HG02938 (cell line): ENCODE measurements around the gene ZNF469.

Experiments
- ATAC-seq: cut with Tn5 transposase; IDR thresholded peaks from one replicate; pipeline ENCODE4 v1.9.1; 2021; ENCODE audit warnings: mild to moderate bottlenecking, moderate library complexity; ENCODE audit not compliant: unreplicated experiment

Gene ZNF469

DNA sequence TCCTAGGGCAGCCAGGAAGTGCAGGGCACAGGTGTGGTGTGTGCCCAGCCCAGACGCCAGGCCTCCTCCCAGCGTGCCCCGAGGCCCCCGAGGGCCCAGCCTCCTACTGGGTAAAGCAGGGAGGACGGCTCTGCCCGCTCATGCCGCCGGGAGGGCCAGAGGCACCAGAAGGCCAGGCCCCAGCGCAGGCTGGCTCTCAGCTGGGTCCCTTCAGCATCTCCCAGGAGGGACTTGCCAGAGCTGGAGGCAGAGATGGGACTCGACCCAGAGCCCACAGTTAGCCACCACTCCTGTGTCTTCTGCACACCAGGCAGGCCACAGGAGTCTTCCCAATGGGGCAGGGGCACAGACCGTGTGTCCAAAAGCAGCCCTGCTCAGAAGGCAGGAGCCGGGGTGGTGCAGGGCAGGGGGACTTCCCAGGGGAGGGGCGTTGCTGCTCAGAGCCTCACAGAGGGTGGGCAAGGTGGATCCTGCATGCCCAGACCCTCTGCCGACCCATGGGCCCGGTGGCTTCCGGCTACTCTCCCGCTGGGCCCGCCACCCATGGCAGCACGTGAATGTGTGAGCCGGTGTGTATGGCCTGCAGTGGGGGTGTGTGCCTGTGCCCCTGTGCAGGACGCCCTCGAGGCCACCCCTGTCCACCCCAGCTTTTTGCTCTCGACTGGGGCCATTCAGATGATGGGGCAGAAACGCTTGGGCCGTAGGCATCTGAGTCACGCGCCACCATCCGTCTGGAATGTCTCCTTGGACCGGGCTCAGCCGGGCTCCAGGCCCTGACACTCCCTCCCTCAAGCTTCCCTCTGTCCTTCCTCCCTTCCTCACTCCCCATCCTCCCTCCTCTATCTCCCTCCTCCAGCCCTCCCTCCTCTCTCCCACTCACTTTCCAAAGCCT lies 5.7 kb upstream of the ZNF469 start:
- no peak for ATAC-seq

DNA sequence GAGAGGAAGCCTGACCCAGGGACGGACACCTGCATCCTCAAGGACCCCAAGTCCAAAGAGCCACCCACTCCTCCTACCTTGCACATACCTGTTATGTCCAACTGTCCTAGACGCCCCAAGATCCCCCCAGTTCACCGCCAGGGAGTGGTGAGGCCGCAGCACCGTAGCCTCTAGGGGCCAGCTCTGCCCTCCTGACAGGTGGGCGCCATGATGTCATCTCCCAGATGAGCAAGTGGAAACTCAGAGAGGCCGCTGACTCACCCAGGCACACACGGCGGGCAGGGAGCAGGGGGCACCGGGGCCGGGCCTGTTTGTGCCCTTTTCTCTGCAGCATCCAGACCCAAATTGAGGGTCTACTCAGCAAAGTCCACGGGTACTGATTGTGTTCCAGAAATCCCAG lies 4.8 kb upstream of the ZNF469 start:
- no peak for ATAC-seq

DNA sequence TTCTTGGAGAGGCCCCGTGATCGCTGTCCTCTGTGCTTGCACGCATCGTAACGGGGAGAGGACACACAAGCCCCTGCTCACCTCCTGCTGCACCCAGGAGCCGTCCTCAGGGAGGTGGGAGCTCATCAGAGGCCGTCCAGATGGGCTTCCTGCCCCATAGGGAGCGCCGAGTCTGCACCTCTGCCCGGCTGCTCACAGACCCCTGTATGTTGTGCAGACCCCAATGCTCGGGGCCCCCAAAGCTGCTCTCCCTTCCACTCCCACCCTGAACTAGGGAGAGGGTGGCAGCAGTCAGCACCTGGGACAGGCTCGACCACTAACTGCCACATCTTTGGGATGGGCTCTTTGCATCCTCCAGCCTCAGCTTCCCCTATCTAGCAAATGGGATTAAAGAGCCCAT lies 4.4 kb upstream of the ZNF469 start:
- ATAC-seq = no peak

DNA sequence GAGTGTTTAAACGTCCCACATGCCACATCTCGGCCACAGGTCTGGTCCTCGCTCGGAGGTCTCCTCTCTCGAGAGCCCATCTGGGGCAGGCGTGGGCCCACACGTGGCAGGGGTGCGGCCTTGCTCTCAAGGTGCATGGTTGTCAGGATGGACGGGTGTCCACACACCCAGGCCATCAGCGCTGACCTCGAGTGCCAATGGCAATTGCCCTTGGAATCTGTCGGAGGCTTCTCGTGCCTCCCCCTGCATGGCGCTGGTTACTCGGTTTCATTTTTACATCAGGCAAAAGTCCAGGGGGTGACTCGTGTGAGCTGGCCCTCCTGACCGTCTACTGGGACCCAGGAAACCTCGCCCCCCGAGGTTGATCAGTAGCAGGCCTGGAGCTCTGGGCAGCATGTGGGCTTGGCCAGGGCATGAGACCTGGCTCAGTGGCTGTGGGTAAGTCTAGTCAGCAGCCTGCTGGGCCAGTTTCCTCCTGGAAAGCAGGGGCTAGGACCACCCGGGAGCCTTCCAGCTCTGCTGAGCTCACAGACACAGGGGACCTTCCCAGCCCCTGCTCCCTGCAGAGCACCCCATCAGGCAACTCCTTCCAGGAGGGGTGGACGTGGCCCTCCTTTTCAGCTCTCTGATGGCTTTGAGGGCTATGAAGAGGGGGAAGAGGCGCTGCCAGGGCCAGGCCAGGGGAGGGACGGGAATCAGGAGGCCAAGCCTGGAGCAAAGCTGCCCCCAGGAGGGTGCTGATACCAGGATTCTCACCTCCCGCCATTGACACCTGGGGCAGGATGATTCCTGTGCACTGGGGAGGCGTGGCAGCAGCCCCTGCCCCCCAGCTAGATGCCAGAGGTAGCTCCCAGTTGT lies 3.7 kb upstream of the ZNF469 start:
- ATAC-seq = no peak

DNA sequence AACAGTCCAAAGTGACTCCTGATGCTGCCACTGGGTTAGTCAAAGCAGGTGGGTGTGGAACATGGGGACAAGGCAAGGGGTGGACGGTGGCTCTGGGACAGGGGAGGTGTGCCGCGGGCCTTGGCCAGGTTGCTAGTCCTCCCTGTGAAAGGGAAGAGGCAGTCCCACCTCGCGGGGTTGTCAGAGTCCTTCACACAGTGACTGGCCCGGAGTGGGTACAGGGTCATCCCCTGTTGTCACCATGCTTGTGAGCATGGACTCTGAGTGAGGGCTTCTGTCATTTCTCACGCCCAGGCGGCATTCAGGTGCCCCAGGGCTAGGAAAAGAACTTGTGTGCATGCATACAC lies 3.1 kb upstream of the ZNF469 start:
- ATAC-seq = no peak

DNA sequence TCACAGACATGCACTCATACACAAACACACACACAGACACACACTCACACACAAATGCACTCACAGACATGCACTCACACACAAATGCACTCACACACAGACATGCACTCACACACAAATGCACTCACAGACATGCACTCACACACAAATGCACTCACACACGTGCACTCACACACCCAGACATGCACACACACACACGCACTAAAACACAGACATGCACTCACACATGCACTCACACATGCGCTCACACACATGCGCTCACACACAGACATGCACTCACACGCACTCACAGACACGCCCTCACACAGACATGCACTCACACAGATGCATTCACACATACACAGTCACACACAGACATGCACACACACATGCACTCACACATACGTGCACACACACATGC lies 2.7 kb upstream of the ZNF469 start:
- no peak for ATAC-seq

DNA sequence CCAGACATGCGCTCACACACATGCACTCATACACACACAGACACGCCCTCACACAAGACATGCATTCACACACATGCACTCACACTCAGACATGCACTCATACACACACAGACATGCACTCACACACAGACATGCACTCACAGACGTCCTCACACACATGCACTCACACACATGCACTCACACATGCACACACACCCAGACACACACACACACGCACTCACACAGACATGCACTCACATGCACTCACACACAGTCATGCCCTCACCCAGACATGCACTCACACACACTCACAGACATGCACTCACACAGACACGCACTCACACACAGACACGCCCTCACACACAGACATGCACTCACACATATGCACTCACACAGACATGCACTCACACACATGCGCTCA lies 2.1 kb upstream of the ZNF469 start:
- no peak for ATAC-seq

DNA sequence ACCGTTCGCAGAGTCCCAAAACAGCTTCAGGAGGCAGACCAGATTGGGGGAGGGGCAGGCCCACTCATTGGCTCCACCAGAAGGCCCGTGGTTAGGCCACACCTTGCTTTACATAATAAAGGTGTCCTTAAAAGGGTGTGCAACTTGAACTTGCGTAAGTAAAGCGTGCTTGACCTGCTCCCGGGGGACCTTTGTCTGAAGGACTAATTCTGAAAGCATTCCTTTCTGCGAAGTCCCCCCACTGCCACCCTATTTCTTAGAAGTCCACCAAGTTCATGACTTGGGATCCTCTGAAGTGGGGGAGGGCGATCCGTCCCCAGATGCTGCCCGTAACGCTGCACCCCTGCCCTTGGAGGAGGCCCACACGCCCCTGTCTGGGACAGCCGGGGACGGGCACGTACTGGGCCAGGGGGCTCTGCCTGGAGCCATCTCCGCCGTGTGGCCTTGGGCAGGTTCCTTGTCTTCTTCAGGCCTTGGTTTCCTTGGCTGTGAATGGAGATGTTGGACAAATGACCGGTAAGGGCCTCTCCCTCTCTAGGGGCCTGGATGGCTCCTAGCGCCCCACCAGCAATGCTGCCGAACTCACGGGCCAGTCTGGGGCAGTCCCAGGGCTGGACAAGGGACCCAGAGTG lies 823 bp upstream of the ZNF469 start:
- no peak for ATAC-seq

DNA sequence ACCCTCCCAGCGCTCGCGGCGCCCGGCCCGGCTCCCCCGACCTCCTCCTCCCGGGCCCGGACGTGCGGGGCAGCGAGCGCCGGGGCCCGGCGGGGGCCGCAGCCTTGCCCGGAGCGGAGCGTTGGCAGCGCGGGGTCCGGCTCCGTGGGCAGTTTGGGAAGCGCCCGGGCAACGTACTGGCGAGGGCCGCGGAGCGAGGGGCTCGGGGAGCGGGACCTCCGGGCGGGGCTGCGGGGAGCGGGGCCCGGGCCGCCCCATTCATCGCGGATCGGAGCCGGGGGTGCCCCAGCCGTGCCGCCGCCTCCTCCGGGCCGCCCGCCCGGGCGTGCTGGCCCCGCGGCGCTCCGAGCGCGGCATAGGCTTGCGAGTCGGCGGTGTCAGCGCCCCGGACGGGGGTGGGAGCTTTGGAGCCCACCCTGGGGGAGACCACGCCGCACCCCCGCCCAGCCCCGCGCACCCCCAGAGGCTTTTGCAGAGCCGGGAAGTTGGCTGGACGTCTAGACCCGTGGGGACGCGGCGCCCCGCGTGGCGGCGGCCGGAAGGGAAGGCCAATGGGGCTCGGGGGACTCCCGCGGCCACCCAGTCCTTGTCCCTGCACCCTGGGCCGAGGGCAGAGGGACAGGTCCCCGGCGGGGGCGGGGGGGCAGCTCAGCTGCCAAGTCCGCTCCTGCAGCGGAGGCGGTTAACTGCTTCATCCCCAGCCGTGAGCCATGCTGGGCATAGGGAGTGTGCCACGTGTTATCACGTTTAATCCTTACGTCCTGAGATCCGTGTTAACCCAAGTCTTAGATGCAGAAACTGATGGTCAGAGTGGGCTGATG lies 852 bp downstream of the ZNF469 start:
- ATAC-seq = no peak

DNA sequence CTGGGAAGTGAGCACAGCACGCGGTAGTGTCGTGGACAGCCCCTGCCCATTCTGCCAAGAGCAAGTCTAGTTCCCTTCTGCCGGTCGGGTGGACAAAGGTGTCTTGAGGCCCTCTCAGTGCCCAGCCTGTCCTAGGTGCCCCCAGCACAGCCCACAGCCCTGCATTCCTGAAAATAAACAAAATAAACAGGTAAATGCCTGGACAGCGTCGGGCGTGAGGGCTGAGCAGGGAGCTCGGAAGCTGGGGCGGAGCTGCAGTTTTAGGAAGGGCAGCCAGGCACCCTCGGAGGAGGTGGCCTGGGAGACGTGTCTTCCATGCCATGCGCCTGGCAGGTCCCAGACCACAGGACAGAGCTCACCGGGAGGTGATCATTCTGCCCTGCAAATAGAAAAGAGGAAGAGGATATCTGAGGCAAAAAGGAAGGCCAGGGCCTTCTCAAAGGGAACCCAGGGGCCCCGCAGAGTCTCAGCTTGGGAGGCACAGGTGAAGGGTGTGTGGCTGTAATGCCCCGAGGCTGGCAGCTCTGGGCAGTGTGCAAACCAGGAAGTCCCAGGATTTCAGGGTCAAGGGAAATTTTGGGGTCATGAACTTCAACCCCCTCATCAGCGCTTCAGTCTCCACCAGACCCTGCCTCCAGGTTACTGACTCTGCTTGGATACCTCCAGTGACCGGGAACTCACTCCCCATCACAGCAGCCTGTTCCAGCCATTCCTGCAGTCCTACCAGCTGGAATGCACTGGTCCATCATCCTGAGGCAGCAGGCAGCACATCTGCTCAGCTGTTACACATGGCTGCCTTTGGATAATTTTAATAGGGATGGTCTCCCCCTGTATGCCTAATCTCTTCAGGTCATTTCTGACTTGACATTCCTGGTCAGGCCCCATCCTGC lies 1.7 kb downstream of the ZNF469 start:
- ATAC-seq = no peak

DNA sequence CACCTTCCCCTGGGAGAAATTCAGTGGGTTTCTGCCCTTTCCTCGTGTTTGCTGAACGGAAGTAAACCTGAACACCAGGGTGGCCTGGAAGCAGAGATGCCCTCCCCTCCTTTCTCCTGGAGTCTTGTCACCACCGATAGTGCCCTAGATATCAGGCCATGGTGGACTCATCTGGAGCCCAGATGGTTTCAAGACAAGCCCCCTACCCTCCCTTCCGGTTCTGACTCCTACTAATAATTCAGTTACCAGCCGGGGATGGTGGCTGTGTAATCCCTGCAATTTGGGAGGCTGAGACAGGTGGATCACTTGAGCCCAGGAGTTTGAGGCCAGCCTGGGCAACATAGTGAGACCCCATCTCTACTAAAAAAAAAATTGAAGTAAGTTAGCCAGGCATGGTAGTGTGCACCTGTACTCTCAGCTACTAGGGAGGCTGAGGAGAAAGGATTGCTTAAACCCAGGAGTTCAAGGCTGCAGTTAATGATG lies 2.4 kb downstream of the ZNF469 start:
- no peak for ATAC-seq

DNA sequence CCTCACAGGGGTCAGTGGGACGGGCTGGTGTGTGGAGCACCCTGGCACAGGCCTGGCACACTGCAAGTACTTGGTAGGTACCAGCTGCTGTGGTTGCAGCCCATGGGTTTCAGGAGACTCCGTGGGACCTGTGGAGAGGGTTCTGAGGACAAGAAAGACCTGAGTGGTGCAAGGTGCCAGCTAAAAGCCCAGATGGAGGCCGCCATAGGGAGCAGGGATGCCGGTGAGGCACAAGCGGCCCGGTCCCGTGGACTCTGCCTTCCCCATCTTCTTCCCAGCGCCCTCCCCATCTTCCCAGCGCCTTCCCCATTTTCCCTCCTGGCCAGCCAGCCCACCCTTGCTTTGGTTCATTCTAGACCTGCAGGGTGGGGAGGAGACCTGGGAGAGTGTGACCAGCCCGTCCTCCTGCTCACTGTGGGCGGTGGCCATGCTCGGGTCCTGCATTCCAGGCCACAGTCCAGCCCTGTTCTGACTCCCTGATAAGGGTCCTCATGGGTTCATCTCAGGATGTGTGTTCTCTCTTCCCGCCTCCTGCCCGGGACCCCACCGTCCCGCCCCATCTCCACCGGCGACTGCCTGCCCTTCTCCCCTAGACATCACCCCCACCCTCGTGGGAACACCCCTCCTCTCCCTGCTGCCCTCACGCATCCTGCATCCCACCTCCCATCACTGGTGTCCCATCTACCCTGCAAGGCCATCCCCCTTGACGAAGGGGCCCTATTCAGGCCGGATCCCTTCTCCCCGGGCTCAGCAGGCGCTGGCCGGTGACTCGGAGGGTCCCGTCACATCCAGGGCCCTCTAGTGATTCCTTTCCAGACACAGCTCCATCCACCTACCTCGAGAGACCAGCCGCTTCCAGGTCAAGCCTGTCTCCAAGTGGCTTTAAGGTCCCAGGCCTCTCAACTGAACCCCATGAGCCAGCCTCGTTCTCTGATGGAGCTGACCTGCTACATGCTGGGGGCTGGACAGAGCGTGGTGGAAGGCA lies 3.4 kb downstream of the ZNF469 start:
- no peak for ATAC-seq

DNA sequence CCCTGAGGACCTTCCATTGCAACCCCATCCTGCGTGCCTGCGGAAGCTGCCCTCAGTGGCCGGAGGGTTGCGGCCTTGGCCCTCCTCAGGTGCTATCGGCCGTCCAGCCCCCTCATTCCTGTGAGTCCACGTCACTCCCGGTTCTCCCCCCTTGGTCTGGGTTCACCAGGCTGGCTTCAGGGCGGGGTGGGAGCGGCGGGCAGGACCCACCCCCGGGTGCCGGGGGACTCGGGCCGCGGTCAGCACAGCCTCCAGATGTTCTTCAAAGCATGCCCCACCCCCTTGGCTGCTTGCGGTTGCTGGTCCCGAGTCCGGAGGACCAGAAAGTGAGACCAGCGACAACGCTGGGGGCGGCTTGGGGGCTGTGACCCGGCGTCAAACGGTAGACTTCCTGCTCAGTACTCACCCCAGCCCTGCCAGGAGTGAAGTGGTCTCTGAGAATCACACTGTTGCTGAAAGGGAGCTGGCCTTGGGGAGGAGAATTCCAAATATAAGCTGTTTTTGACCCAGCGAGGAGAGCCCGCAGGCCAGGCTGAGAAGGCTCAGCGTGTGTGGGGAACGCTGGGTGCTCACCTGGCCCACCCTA lies 4.5 kb downstream of the ZNF469 start:
- ATAC-seq = no peak

DNA sequence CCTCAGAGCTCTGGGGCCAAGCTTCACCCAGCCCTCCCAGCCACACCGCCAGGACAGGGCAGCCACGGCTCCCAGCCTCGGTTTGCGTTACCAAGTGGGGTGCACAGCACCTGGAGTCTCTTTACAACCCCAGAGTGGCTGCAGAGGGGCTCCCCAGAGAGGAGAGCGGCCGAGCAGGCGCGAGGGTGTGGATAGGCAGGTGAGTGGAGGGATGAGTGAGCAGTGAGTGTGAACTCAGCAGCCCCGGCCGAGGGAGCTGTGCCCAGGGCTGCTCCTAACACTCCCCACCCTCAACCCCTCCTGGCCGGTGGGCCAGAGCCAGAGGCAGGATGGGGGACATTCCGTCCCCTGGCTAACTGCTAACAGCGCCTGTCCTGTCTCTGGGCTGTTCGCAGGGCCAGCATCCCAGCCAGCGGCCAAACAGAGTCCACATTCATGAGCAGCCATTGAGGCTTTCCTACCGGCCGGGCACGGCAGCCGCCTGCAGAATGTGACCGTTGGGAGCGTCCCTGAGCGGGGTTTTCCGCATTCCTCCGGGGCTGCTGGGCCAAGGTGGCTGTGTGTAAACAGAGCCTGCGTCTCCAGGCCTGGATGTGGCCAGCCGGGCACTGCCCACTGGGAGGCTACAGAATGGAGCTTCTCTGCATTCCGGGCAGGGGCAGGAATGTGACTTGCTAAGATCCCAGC lies 5.3 kb downstream of the ZNF469 start:
- no peak for ATAC-seq

DNA sequence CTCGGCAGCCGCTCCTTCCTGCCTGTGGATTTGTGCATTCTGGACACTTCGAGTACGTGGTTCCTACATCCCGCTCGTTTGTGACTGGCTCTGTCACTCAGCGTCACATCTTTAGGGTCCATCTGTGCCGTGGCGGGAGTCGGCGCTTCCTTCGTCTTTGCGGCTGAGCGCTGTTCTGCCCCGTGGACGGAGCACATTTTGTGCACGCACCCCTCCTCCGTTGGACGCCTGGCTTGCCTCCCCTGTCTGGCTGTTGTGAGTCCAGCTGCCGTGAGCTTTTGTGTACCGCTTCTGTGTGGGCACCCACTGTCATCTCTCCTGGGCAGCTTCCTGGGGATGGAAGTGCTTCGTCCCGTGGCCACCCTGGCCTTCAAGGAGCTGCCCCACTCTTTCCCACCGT lies 6.4 kb downstream of the ZNF469 start:
- ATAC-seq = no peak

DNA sequence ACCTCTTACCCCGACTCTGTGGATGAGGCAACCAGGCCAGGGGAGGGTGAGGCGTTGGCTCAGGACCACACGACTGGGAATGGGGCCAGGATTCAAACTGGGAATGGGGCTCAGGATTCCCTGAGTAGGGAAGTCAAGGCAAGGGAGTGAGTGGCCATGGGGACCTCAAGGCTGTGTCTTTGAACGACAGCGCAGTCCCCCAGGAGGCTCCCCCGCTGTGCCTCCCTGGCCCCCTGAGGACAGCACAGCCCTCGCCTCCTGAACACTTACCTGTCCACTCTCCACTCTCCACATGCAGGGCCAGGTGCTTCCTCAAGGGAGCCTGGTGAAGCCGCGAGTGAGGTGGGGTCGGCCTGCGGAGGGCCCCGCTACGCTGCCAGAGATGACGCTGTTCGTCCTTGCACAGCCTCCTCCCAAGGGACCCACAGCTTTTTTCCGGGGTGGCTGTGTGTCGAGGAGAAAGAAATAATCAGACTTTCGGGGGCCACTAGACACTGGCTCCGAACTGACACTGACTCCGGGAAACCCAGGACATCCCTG lies 6.9 kb downstream of the ZNF469 start:
- no peak for ATAC-seq

DNA sequence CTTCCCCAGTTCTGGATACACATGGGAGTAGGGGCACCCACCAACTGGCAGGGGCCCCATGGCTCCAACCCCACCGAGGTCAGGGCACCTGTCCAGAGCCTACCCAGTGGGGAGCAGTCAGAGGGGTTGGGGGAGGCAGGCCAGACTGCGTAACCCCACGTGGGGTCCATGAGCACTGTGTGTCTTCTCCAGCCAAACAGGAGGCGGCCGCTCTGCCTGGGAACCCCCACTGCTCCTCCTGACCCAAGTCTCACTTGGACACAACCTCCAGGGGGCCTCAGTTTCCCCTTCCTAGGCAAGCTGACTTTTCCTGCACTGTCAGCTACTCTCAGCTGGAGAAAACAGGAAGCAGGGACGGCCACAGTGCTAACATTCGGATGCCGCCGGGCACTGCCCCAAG lies 7.5 kb downstream of the ZNF469 start:
- ATAC-seq = no peak
